GM18505 (cell line): ENCODE data around the gene SSTR1.

Source experiments
- ATAC-seq: cut with Tn5 transposase; IDR thresholded peaks from one replicate; pipeline ENCODE4 v1.9.1; 2021; ENCODE audit not compliant: unreplicated experiment
- POLR2A ChIP-seq: IDR thresholded peaks from 4 replicates; pipeline ENCODE4 v1.6.1; 2011; ENCODE audit warnings: borderline replicate concordance; ENCODE audit not compliant: insufficient read depth, insufficient read length; ENCODE audit errors: extremely low read depth

Gene SSTR1

DNA sequence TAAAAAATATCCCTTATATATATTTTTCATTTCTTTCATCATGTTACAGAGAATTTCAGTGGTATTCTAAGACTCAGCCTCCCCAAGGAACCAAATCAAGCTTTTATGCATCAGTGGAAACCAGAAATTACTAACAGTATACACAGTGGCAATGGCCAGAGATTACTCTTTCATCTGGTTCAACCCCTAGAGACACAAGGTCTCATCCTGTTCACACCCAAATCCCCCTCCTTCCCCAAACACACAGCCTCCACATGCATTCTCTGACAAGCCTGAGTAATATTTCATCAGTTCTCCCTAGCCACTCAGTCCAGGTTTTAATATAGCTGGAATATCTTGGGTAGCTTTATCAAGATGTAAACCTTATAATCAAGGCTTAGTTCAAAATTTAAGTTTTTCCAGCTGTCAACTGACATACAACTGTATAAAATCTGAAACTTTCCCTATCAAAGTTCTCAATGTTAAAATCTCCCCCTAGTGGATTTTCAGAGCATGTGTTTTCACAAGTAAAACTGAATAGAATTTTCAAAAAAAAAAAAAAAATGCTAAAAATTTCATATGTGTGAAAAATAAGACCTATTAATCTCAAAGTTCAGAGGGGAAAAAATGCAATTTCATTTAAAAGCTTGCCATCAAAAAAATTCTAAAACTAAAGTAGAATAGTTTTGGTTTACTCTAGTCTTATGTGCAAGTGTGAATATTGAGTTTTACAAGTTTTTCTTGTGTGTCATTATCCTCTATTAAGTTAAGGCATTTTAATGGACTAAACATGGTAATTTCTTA is 10.5 kb upstream of the SSTR1 start:
- ATAC-seq, result no peak
- TF ChIP-seq POLR2A, result no peak

DNA sequence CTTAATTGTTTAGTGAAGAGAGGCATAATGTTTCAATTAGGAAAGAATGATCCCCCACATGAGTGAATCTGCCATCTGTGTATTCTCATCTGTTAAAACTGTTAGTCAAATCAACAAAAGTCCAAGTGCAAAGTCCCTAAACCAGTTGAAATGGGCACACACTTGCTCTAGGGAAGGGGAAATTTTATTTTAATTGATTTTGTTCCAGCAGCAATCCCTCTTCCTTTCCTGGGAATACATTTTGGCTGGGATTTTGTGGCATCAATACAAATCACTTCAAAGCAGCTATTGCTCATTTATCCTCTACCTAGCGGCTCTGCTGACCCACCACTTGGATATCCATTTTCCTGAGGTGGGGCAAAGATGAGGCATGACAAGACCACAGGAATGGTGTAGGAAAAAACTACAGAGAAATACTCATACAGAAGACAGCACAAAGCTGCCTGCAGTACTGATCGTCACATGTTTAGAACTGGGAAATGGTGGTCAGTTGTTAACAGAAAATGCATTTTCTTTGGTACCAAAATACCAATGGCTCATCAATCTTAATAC is 9.8 kb upstream of the SSTR1 start:
- no peak for TF ChIP-seq POLR2A
- ATAC-seq, result no peak

- TF ChIP-seq POLR2A, result no peak
- ATAC-seq, result no peak
Measured at GRCh38 chr14:38198425-38198824, 9.3 kb upstream of the SSTR1 start.

DNA sequence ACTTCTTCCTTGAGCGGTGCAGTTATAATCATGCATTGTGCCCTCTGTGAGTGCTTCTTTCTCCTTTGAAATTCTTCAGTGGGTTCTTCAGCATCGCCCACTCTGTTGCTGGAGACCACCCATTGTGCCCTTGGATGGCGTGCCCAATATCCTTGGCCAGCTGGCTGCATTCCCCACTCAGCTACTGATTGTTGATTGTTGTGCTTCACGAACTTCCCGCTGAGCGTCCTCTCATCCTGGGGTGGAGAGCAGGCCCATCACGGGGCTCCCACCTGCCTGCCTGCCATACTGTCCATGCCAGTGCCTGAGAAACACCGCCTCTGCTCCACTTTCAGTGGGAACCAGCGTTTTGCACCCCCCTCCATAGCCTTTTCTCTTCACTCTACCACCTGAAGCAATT is 8.6 kb upstream of the SSTR1 start:
- TF ChIP-seq POLR2A, result no peak

GRCh38 chr14:38199739-38200138 is 8.0 kb upstream of the SSTR1 start:
- TF ChIP-seq POLR2A, result no peak
- no peak for ATAC-seq

More for the DNA sequence above, 8.6 kb upstream of the SSTR1 start:
- ATAC-seq, result no peak

GRCh38 chr14:38201137-38201828 is 6.4 kb upstream of the SSTR1 start:
- no peak for ATAC-seq
- no peak for TF ChIP-seq POLR2A

DNA sequence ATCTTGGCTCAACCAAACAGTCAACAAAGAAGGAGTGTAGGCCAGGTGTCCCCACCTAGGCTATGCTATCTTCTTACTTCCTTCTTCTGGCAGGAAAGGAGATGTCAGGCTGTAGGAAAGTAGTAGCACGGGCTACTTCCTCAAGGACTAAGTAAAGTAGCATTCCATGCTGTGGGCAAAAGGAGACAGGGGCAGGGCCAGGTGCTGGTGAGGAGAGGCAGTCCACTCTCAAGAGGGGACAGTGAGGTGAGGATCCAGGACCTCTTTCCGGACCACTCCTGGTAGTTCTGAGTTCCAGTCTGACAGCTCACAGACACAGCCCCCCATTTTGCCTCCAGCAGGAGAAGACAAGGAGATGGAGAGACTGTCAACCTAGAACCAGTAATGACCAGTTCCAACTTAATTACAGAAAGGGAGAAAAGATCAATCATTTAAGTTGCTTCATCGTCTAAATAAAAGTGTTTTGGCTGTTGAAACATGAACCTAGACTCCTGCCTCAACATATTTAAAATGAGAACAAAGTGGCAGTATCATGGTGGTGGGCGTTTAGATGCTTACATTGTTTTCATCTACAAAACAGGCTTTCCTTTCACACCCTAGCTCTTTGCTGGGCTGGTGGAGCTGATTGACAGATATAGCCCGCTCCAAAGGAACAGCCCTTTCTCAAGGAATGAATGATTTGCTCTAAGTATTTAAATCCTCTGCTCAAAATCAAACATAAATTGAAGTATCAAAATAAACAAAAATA is 5.1 kb upstream of the SSTR1 start:
- ATAC-seq, result no peak
- no peak for TF ChIP-seq POLR2A

- ATAC-seq, result no peak
- TF ChIP-seq POLR2A, result no peak
Measured at GRCh38 chr14:38203929-38204718, 3.6 kb upstream of the SSTR1 start.

GRCh38 chr14:38204719-38205115 is 3.0 kb upstream of the SSTR1 start:
- ATAC-seq, result no peak
- no peak for TF ChIP-seq POLR2A

GRCh38 chr14:38205119-38205813 is 2.4 kb upstream of the SSTR1 start:
- no peak for TF ChIP-seq POLR2A
- ATAC-seq, result no peak

DNA sequence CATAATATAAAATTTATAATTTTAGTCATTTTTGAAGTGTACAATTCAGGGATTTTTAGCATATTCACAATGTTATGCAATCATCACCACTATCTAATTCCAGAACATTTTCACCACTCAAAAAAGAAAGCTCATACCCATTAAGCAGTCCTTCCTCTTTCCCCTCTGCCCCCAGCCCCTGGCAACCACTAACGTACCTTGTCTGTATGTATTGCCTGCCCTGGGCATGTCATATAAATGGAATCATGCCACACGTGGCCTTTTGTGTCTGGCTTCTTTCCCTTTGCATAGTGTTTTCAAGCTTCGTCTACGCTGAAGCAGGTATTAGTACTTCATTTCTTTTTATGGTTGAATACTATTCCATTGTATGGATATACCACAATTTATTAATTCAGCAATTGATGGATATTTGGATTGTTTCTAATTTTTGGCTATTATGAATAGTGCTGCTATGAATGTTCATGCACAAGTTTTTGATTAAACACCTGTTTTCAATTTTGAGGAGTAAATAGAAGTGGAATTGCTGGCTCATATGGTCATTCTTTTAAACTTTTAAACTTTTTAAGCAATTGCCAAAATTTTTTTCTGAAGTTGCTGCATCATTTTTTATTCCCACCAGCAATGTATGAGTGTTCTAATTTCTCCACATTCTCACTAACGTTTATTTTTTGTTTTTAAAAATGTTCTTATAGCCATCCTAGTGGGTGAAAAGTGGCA is 1.6 kb upstream of the SSTR1 start:
- TF ChIP-seq POLR2A, result no peak
- no peak for ATAC-seq
